HG02884 (cell line): ENCODE data around the gene PLCB1.
"Not testable (repeated sequence)": the region's sequence is repeated elsewhere in the genome, so short reads cannot be mapped to it uniquely, and the experiment has no call there.

Experiments used
- ATAC-seq: cut with Tn5 transposase; IDR thresholded peaks from one replicate; pipeline ENCODE4 v1.9.1; 2021; ENCODE audit warnings: mild to moderate bottlenecking, moderate library complexity; ENCODE audit not compliant: unreplicated experiment

Gene PLCB1

GRCh38 chr20:8131598-8132483, at the start of gene PLCB1:
Gene PLCB1, plus strand, starts transcription at chr20:8132266. Its CDS starts 386 bp downstream, at chr20:8132652.
- ATAC-seq, result peak; percentile 51

- no peak for ATAC-seq
Observed at GRCh38 chr20:8082989-8083388, 49.1 kb upstream of the PLCB1 start.

- no peak for ATAC-seq
Observed at GRCh38 chr20:8089668-8090067, 42.4 kb upstream of the PLCB1 start.

GRCh38 chr20:8094415-8094818, 37.6 kb upstream of the PLCB1 start:
- ATAC-seq, result no peak

GRCh38 chr20:8094850-8095249, 37.2 kb upstream of the PLCB1 start:
- ATAC-seq, result no peak

GRCh38 chr20:8095648-8096572, 36.2 kb upstream of the PLCB1 start:
- ATAC-seq, result no peak

- no peak for ATAC-seq
Observed at GRCh38 chr20:8097307-8097706, 34.8 kb upstream of the PLCB1 start.

- ATAC-seq, result no peak
Observed at GRCh38 chr20:8104252-8104651, 27.8 kb upstream of the PLCB1 start.

- not testable (repeated sequence) for ATAC-seq
Observed at GRCh38 chr20:8114612-8115011, 17.5 kb upstream of the PLCB1 start.

- ATAC-seq, result no peak
Observed at GRCh38 chr20:8115436-8115835, 16.6 kb upstream of the PLCB1 start.

- ATAC-seq, result no peak
Observed at GRCh38 chr20:8116067-8116811, 15.8 kb upstream of the PLCB1 start.

- ATAC-seq, result no peak
Observed at GRCh38 chr20:8117636-8118035, 14.4 kb upstream of the PLCB1 start.

- no peak for ATAC-seq
Observed at GRCh38 chr20:8118039-8118438, 14.0 kb upstream of the PLCB1 start.

- no peak for ATAC-seq
Observed at GRCh38 chr20:8118760-8119159, 13.3 kb upstream of the PLCB1 start.

- no peak for ATAC-seq
Observed at GRCh38 chr20:8121666-8122065, 10.4 kb upstream of the PLCB1 start.

GRCh38 chr20:8124639-8125038, 7.4 kb upstream of the PLCB1 start:
- no peak for ATAC-seq

- no peak for ATAC-seq
Observed at GRCh38 chr20:8126181-8126580, 5.9 kb upstream of the PLCB1 start.

GRCh38 chr20:8126841-8127378, 5.2 kb upstream of the PLCB1 start:
- no peak for ATAC-seq

GRCh38 chr20:8127553-8128255, 4.4 kb upstream of the PLCB1 start:
- ATAC-seq, result peak; percentile 85
